NCI-H1105 treated with DMSO at 0.1 percent for 48 hours (cell line): ENCODE data around the gene TSPAN4.

Experiments used
- DNase-seq: peaks from one replicate; lab custom pipeline; 2025; lab: John Stamatoyannopoulos, UW

Gene TSPAN4, protein sequence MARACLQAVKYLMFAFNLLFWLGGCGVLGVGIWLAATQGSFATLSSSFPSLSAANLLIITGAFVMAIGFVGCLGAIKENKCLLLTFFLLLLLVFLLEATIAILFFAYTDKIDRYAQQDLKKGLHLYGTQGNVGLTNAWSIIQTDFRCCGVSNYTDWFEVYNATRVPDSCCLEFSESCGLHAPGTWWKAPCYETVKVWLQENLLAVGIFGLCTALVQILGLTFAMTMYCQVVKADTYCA

DNA sequence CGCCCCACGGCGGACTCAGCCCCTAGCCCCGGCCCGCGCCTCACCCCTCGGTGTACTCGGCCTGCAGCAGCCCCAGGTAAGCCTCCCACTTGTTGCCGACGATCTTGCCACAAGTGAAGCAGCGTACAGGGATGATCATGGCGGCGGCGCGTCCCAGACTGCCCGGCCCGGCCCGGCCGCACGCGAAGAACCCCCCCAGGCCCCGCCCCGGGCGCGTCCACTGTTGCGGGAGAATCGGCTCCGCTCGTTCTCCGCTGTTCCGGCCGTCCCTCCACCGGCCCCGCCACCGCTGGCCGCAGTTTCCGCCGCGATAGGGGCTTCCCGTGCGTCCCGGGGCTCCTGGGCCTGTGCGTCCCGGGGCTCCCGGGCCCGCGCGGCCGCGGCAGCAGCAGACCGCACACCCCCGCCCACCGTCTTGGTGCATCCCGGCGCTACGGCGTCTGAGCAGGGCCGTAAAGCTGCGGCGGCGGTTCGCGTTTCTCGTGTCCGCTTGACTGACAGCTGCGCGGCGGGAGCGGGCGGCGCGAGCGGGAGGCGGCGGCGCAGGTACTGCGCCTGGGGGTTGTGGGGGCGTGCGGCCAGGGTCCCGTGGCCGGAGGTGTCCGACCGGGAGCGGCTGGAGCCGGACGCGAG is at the start of gene TSPAN4, which contains the start of gene POLR2L:
Gene TSPAN4 (plus strand): TSS at position 483 of the 633 bp plus-strand sequence. CDS start 7,453 bp downstream, outside the sequence.
Gene POLR2L (minus strand): TSS at position 160 of the 633 bp plus-strand sequence. CDS start 21 bp downstream, at position 139.
- DNase-seq = peak; percentile 72

DNA sequence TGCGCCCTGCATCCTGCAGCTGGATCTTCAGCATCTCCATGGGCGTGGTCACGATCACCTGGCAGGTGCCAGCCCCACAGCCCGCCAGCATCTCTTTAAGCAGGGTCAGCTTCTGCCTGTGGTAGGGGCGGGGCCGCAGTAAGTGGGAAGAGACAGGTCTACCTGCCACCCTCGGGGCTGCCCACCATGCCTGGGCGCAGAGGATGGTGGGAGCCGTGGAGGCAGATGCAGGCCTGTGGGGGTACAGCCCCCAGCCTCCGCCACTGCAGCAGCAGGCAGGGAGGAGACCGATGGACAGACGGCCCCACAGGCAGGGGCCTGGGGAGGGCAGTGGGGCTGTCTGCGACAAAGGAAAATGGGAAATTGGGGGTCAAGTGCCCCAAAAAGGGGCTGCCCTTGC is 49.8 kb upstream of the TSPAN4 start:
- DNase-seq = no peak

DNA sequence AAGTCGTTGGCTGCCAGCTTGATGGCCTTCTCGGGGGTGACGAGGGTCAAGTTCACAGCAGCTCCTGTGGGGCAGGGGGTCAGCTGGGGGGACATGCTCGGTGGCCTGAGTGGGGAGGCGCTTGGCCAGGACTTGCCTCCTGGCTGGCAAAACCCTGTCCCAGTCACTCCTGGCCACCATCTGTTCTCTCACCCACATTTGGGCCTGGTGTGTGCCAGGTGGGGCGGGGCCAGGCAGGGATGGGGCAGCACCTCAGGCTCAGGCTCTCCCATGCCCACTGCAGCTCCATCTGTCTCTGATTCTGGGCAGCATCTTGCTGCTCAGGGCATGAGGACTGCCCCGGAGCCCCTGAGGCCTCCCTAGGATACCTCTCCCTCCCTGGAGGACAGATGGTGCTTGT is 49.1 kb upstream of the TSPAN4 start:
- no peak for DNase-seq

DNA sequence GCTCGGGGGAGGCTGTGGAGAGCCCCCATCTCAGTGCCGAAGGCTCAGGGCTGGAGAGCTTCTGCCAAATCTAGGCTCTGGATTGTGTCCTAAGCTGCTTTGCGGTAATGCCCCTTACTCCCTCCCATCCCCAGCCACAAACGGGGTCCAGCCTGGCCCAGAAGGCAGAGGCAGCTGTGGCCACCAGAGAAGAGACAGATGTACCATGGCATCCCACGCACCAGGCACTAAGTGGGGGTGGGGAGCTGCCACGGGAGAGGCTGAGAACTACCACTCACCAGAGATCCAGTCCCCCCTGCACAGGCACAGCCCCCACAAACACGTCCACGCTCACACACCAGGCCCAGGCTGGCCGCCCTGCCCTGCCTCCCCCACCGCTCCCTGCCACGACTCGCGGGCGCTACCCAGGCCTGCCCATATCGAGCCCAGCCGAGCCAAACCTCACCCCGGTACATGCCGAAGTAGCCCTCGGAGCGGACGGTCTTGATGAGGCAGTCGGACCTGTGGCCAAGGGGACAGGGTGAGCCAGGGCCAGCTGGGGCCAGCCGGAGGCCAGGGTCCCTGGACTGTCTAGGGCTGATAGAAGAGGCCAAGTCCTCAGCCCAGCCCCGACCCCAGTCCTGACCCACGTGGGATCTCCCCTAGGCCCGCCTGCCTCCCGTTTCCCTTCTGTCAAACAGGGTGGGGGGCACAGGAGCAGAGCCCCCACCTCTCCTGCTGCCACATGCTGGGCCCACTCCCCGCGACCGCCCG is 48.5 kb upstream of the TSPAN4 start:
- no peak for DNase-seq

DNA sequence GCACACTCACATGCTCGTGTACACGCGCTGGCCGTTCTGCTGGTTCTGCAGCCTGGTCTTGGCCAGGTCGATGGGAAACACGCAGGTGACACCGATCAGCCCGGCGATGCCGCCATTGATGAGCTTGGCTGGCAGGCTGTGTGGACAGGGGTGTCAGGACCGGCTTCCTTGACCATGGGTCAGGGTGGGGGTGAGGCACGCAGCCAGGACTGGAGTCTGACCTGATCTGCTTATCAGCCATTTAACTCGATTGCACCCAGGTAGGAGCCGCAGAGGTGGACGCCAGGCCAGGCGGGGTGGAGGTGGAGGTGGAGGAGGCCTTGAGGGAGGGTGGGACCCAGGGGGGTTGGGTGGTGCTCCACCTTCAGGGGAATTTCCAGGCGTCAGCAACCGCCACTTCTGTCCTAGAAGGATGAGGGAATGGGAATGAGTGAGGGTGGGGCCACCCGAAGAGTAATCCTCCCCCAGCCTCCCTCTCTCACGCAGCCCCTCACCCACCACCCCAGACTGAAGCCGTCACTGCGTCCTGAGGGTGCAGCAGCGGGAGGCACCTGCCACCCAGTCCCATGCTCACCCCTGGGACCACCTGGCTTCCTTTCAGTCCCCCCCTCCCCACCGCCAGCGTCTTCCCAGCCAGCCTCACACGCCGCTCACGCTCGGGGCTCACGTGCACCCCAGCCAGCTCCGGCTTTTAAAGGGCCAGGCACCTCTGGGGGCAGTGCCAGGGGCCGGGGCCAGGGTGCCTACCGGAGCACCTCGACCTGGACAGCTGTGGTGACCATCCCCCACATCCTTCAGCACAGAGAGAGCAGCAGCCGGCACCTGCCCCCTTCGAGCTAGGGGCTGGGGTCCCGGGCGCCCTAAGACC is 47.7 kb upstream of the TSPAN4 start:
- peak; percentile 26 for DNase-seq

DNA sequence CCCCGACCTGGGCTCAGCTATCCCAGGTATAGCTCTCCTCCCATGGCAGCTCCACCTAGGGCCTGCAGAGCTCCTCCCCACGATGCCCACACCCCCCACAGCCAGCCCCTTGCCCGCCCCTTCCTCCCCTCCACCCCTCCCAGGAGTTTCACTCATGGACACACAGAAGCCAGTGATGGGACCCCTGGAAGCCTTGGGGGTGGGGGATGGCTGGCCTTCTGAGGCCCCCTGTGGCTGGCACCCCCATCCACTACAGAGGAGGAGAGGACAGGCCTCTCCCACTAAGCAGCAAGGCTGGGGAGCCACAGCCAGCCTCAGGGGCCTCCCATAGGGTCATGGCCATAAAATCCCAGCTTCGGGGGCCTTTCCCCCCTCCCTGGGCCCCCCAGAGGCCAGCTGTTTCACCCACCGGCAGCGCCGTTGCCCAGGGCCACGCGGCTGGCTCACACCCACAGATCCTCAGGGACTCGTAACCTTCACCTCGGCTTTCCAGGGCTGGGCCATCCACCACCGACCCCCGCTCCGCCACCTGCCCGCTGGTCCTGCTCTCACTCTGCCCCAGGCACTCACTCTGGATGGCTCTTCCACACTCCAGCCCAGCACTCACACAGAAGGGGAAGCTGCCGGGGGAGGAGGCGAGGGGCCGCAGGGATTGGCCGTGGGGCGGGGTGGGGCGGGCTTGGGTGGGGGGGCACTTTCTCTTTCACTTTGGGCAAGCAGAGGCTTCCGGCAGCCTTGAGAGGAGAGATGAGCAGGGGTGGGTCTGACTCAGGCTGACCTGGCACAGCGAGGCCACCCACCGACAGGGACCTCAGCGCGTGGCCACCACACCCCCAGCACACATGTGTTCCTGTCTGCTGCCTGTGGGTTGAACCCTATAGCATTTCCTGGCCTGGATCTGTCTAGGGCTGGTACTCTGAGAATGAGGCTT is 46.8 kb upstream of the TSPAN4 start:
- DNase-seq = peak; percentile 37

DNA sequence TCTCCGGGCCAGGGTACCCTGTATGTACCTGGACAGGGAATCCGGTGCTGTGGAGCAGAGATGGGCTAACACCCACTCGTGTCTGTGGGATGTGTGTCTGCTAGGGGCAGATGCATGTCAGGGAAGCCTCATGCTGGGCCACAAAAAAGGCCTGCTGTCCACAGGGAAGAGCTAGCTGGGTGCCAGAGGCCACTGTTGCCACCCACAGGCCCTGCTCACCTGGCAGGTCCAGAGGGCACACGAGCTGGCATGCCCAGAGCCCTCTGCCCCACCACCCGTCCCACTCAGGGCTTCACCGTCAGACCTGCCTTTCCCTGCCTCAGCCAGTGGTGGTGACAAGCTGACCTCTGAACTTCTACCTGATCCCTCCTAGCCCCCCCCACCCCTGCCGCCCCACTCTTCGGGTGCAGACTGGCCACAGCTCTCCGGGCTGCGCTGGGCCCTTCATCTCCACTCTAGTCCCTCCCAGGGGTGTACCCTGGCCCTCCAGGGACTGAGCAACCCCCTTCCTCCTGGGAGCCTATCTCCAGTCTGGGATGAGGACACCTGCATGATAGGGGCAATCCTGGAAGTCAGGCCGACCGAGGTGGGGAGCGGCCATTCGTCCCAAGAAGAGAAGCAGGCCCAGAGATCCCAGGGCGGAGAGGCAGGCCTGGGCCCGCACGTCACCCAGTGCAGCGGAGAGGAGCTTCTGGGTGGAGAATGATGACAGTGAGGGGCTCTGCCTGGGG is 45.9 kb upstream of the TSPAN4 start:
- no peak for DNase-seq

DNA sequence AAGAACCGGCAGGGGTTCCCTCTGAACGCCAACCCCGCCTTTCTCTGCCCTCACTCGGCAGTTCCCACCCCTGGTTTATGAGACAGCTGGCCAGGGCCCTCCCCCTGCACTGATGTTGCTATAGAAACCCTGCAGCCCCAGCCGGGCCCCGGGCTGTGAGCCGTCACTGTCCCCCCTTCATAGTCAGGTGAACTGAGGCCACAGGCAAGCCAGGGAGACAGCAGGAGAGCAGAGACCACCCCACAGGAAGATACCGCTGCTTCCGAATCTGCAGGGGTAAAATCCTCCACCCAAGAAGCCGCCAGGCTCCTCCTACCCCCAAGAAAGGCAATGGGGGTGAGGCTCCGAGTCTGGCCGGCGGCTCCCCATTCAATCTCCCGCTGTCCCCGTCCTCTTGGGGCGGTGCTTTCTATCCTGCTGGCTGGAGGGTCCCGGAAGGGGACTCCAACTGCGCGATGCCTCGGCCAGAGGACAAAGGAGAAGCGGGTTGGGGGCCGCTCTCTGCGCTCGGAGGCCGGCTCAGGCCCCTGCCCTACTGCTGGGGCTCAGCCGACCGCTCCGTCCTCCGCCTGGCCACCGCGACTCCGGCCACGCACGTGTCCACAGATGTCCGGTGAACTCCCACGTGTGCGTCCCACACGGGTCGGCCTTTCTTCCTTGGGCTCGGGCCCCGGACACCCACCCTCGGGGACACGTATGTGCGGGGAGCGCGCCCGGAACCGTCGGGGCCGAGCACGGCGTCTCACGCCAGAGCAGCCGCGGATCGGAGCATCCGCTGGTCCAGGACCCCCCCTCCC is 45.2 kb upstream of the TSPAN4 start:
- DNase-seq = peak; percentile 72

DNA sequence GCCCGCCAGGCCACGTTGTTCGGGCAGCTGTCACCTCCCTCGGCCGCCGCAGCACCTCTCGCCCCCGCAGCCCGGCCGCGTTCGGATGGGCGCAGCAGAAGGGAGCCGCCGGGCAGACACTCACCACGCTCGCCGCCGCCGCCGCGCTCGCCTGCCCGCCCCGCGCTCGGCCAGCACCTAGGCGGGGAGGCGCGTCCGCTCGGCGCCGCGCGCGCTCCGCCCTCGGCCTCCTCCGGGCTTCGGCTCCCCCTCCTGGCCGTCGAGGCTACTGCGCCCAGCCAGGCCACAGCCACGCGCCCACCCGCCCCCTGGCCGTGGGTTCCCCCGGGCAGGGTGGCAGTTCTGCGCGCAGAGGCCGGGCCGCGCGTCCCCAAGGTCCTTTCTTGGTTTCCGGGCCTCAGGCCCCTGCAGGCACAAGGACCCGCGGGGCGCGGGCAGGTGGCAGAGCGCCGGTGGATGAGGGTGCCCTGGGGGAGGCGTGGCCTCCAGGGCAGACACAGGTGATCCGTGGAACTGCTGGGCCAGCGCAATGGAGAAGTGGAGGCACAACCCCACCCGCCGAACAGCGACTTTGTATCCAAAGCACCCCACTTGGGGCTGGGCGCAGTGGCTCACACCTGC is 44.4 kb upstream of the TSPAN4 start, which contains the start of gene SLC25A22:
Gene SLC25A22 (minus strand): TSS at position 189 of the 621 bp plus-strand sequence. CDS start 3,275 bp downstream, outside the sequence.
- DNase-seq = peak; percentile 52

DNA sequence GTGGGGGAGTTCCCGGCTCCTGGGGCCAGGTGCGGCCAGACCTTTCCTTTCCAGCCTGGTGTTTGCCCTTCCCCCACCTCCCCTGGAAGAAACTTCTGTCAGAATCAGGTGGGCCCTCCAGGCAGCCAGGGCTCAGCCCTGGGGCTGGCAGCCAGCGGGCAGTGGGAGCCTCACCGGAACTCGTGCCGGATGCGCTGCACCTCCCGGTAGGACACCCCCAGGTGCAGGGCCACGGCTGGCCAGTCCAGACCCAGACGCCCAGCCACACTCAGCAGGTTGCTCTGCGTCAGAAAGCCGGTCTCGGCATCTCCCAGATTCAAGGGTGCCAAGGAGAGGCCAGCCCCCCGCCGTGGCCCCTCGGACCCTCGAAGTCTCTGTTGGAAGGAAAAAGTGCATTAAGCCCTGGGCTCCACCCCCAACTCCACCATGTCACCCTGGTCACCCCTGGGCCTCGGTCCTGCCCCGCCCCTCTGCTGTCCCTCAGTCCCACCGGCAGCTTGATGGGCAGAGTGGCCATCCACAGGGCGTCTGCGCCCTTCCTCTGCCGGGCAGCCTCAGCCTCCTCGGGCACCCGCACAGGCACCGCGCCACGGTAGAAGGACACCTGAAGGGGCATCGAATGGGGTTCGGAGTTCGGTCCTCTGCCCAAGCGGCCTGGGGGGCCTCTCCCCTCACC is 42.9 kb upstream of the TSPAN4 start:
- DNase-seq = no peak

DNA sequence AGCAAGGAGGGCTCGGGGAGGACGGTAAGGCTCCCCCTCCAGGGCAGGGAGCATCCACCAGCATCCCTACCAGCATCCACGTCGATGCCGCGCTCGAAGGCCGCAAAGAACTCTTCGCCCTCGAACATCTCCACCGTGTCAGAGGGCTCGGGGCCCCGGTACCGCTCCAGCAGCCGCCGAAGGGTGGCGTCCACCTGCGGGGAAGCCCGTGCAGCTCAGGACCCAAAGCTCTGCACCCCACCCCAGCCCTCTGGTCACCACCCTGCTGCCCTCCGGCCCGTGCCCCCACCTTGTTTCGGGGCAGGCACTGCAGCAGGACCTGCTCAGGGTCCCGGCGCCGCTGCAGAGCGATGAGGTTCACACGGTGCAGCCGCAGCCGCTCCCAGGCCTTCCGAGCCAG is 42.2 kb upstream of the TSPAN4 start:
- no peak for DNase-seq

DNA sequence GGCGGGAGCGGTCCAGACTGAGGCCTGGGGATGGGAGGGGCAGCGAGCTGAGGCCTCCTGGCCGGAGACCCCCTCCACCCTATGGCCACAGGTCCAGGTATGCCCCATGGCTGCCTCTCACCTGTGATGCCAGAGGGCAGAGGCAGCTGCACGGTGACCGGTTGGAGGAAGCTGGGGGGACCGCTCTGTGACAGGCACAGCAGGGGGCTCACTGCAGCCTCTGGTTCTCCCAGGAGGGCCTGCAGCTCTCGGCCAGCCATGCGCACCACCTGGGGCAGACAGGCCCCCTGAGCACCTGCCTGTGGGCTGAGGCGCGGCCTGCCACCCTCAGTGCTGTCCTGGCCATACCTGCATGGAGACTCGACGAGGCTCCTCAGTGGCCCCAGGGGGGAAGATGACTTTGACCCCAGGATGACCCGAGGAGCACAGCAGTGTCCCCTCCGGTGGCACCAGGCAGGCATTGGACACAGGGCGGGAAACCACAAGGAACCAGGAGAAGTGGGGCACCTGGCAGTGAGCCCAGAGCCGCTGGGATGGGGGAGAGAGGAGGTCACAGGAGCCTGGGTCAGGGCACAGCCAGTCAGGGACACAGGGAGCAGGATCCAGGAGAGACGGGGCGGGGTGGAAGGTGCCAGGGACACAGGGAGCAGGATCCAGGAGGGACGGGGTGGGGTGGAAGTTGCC is 41.4 kb upstream of the TSPAN4 start:
- no peak for DNase-seq

DNA sequence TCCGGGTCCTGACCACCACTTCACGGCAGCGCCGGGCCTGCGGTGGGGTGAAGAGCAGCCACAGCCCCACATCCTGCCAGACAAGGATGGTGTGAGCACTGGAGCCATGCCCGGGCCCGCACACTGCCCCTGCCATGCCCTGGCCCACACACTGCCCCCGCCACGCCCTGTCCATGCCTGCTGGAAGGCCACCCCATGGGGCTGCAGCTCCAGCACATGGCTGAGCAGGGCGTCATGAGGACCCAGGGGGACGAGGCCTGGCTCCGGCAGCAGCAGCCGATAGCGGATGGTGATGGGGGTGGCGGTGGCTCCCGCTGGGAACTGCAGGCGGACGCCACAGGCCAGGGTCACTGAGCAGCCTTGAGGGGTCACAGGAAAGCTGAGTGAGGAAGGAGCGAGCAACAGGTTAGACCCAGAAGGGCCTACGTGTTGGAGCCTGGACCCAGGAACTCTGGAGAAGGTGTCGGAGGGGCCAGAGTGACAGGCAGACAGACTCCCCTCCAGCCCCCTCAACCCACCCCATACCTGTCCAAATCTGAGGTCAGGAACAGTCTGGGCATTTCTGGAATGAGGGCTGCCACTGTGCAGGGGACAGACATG is 40.5 kb upstream of the TSPAN4 start:
- no peak for DNase-seq

DNA sequence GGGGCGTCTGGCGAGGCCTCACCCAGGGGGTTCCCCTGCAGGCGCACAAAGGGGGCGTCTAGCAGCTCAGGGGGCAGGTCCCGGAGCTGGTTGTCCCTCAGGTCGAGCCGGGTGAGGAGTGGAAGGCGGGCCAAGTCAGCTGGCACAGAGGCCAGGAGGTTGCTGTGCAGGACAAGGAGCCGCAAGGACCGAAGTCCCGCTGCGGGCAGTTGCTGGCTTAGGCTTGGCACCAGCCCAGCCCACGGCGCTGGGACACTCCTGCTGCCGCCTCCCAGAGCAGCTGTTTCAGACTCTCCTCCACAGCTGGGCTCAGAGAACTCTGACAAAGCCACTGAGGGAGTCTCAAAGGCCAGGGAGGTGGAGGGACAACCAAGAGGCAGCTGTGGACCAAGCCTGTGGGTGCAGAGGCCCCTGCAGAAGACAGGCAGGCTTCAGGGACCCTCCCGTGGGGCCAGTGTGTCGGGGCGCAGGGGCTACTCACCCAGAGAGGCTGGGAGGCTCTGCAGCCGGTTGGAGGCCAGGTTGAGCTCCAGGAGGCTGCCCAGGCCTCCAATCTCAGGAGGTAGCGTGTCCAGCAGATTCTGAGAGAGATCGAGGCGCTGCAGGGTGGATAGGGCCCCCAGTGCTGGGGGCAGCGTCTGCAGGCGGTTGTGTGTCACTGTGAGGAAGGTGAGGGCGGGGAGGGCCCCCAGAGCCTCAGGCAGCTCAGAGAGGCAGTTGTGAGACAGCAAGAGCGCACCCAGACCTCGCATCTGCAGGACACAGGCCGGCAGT is 39.8 kb upstream of the TSPAN4 start:
- no peak for DNase-seq

DNA sequence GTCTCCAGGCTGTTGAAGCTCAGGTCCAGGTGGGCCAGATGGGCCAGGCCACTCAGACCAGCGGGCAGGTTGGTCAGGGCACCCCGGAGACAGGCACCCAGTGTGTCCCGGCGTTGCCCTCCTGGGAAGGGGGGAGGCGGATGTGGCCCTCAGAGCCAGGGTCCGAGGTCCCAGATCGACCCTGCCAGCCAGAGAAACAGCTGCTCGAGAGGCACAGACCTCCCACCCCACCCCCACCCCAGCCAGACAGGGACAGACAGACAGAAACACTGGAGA is 39.2 kb upstream of the TSPAN4 start:
- no peak for DNase-seq

DNA sequence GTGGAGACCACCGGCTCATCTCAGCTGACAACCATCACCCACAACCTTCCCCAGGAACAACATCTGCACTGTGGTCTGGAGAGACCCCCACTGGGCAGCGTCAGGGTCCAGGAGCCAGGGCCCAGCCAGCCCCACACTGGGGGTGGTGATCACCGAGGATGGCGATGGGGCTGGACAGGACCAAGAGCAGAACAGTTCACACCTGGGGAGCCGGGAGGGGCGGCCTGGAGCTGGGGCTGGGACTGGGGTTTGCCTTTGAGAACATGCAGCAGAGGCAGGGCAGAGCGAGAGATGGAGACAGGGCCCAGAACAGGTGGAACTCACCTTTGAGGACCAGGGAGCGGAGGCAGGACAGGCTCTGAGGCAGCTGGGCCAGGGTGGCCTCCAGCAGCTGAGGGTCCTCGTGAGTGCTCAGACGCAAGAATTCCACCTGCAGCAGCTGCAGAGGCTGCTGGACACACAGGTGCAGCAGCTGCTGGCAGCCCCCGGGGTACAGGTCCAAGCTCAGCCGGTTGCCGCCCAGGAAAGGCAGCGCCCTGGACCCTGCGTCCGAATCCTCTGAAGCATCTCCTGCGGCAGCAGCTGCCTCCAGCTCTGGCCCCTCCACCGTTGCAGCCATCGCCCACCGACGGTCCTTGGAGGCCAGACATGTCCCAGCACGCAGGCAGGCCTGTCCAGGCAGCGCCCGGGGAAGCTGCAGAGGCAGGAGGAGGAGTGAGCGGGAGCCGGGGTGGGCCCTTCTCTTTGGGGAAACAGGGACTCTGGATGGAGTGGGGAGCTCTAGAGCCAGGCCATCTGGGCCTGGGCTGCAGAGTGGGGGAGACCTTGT is 38.7 kb upstream of the TSPAN4 start:
- peak; percentile 87 for DNase-seq
